Measurements from ENCODE around the gene CCDC89. TPM values are rescaled to one million over a fixed set of nuclear protein-coding genes. Genes with fewer than 3 reads are reported as not detected.

The CCDC89 gene
- total and polyA plus RNA-seq, 2 experiments from 2014 or later: 0.31 TPM; not detected in 1

DNA sequence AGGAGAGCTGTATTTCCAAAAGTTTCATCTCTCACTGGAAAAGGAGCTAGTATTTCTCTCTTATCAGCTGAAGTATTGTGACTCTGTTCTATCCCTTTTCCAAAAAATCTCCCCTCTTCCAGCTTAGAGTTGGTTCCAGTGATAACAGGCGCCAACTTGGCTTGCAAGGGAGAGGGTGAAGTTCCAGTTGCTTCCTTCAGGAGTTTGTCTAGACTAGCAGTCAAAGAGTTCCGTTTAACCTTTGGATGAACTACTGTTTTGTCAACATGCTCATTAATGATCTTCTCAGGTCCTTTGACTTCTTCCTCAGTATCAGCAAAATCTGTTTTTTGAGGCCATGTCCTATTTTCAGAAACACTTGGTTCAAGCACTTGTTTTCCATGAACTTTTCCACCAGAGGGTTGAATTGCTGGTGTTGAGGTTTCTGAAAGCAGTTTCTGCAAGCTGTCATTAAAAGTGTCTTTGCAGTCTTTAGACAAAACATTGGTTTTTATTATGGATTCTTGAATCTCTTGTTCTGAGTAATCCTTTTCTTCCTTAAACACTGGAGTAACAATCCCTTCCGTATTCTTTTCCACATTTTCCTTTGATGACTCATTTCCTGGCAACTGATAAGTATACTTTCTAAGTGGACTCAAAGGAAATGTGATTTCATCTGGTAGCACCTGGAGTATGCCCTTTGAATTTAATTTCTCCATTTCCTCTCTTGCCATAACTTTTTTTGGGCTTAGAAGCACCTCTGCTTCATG lies 39.7 kb upstream of the CCDC89 start:
- no peak overlapping the region for H3K4me3 ChIP-seq
- H3K4me1 Mint-ChIP-seq: peaks cover 12% of the 10 kb centered on the region; the same call in 2 of the 3 replicates
- H3K4me1 ChIP-seq (ENCODE audit: insufficient read depth): peaks cover 2% of the 10 kb centered on the region; the same call in 1 of the 2 replicates
- DNase-seq (ENCODE audit: low spot score) (no peak), ATAC-seq (no peak)
- TF ChIP-seq, protein P1, sequence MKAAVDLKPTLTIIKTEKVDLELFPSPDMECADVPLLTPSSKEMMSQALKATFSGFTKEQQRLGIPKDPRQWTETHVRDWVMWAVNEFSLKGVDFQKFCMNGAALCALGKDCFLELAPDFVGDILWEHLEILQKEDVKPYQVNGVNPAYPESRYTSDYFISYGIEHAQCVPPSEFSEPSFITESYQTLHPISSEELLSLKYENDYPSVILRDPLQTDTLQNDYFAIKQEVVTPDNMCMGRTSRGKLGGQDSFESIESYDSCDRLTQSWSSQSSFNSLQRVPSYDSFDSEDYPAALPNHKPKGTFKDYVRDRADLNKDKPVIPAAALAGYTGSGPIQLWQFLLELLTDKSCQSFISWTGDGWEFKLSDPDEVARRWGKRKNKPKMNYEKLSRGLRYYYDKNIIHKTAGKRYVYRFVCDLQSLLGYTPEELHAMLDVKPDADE (IDR thresholded peaks at IDR 0.05): no peak
- TF ChIP-seq EZH2 (IDR thresholded peaks at IDR 0.05; ENCODE audit: low read depth, unreplicated experiment) (no peak), EZH2phosphoT487 (IDR thresholded peaks at IDR 0.05; ENCODE audit: unreplicated experiment) (no peak), ZNF331 (CRISPR knock-in tag; IDR thresholded peaks at IDR 0.05; ENCODE audit: low read depth) (no peak), CREB1 (CRISPR knock-in tag; IDR thresholded peaks at IDR 0.05; ENCODE audit: low read depth) (no peak), STAT1 (IDR thresholded peaks at IDR 0.05; ENCODE audit: unreplicated experiment) (no peak), JUNB (IDR thresholded peaks at IDR 0.05; ENCODE audit: unreplicated experiment) (no peak), POLR2AphosphoS5 (IDR thresholded peaks at IDR 0.05; ENCODE audit: low read depth) (no peak), CTCF (conservative IDR thresholded peaks at IDR 0.05; ENCODE audit: low read depth in 2 of 2) (no peak), REST (IDR thresholded peaks at IDR 0.05; ENCODE audit: unreplicated experiment) (no peak), NANOG (IDR thresholded peaks at IDR 0.05; ENCODE audit: borderline replicate concordance) (no peak), ZNF114 (CRISPR knock-in tag; IDR thresholded peaks at IDR 0.05) (no peak)
- TF ChIP-seq, protein P2, sequence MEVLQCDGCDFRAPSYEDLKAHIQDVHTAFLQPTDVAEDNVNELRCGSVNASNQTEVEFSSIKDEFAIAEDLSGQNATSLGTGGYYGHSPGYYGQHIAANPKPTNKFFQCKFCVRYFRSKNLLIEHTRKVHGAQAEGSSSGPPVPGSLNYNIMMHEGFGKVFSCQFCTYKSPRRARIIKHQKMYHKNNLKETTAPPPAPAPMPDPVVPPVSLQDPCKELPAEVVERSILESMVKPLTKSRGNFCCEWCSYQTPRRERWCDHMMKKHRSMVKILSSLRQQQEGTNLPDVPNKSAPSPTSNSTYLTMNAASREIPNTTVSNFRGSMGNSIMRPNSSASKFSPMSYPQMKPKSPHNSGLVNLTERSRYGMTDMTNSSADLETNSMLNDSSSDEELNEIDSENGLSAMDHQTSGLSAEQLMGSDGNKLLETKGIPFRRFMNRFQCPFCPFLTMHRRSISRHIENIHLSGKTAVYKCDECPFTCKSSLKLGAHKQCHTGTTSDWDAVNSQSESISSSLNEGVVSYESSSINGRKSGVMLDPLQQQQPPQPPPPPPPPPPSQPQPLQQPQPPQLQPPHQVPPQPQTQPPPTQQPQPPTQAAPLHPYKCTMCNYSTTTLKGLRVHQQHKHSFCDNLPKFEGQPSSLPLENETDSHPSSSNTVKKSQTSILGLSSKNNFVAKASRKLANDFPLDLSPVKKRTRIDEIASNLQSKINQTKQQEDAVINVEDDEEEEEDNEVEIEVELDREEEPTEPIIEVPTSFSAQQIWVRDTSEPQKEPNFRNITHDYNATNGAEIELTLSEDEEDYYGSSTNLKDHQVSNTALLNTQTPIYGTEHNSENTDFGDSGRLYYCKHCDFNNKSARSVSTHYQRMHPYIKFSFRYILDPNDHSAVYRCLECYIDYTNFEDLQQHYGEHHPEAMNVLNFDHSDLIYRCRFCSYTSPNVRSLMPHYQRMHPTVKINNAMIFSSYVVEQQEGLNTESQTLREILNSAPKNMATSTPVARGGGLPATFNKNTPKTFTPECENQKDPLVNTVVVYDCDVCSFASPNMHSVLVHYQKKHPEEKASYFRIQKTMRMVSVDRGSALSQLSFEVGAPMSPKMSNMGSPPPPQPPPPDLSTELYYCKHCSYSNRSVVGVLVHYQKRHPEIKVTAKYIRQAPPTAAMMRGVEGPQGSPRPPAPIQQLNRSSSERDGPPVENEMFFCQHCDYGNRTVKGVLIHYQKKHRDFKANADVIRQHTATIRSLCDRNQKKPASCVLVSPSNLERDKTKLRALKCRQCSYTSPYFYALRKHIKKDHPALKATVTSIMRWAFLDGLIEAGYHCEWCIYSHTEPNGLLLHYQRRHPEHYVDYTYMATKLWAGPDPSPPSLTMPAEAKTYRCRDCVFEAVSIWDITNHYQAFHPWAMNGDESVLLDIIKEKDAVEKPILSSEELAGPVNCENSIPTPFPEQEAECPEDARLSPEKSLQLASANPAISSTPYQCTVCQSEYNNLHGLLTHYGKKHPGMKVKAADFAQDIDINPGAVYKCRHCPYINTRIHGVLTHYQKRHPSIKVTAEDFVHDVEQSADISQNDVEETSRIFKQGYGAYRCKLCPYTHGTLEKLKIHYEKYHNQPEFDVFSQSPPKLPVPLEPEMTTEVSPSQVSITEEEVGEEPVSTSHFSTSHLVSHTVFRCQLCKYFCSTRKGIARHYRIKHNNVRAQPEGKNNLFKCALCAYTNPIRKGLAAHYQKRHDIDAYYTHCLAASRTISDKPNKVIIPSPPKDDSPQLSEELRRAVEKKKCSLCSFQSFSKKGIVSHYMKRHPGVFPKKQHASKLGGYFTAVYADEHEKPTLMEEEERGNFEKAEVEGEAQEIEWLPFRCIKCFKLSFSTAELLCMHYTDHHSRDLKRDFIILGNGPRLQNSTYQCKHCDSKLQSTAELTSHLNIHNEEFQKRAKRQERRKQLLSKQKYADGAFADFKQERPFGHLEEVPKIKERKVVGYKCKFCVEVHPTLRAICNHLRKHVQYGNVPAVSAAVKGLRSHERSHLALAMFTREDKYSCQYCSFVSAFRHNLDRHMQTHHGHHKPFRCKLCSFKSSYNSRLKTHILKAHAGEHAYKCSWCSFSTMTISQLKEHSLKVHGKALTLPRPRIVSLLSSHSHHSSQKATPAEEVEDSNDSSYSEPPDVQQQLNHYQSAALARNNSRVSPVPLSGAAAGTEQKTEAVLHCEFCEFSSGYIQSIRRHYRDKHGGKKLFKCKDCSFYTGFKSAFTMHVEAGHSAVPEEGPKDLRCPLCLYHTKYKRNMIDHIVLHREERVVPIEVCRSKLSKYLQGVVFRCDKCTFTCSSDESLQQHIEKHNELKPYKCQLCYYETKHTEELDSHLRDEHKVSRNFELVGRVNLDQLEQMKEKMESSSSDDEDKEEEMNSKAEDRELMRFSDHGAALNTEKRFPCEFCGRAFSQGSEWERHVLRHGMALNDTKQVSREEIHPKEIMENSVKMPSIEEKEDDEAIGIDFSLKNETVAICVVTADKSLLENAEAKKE (CRISPR knock-in tag; IDR thresholded peaks at IDR 0.05): no peak
- no peak overlapping the region for H3K27ac ChIP-seq (ENCODE audit: low read depth)
- H3K79me2 ChIP-seq (replicated peaks; ENCODE audit: insufficient read depth): no peaks in the 10 kb centered on the region
- H3K36me3 Mint-ChIP-seq (ENCODE audit: low read depth): no peaks in the 10 kb centered on the region
- H3K27ac Mint-ChIP-seq: no peak overlapping the region
- no peaks in the 10 kb centered on the region; the same call in 2 of the 3 replicates for H3K9me3 Mint-ChIP-seq
- peaks cover 26% of the 10 kb centered on the region for H3K9me2 ChIP-seq (ENCODE audit: insufficient read depth)
- no peak overlapping the region for H3K4me3 Mint-ChIP-seq
- H3K27me3 Mint-ChIP-seq (ENCODE audit: insufficient read depth, low read depth, poor library complexity): peaks cover 2% of the 10 kb centered on the region
- no peaks in the 10 kb centered on the region for H3F3A ChIP-seq (replicated peaks; ENCODE audit: low read depth)
- no peaks in the 10 kb centered on the region for H3K27me3 ChIP-seq (ENCODE audit: insufficient read depth)
- no peak overlapping the region for H3K4me2 ChIP-seq
- H2AFZ ChIP-seq: no peak overlapping the region
- H3K36me3 ChIP-seq (ENCODE audit: insufficient read depth): no peaks in the 10 kb centered on the region
- no peaks in the 10 kb centered on the region for H4K20me1 ChIP-seq (replicated peaks; ENCODE audit: insufficient read depth)

Measured in GM23338 (cell line).